Activated T-cell treated with anti-CD3 and anti-CD28 coated beads, Interleukin-2, amount 50 U/mL, for 72 hours (primary cell): ENCODE measurements around the gene BEND3. TPM values are rescaled to one million over a fixed set of nuclear protein-coding genes. Genes with fewer than 3 reads are reported as not detected.
"Not testable (repeated sequence)": the region's sequence is repeated elsewhere in the genome, so short reads cannot be mapped to it uniquely, and the experiment has no call there.

Experiments
- ATAC-seq, 2 donors: fragments of 150-1000 bp; cut with Tn5 transposase; replicated peaks in 1 of 2; 2 replicates each; pipeline ENCODE4 v1.10.0; 2021; ENCODE audit warnings: moderate library complexity in 2 of 2, mild to moderate bottlenecking in 1 of 2
- DNase-seq, 2 donors: peaks; one replicate each; pipeline ENCODE4 v3.0.0; 2021 to 2022; ENCODE audit warnings: mixed read lengths in 1 of 2
- H3K27ac Mint-ChIP-seq: one replicate; pipeline ENCODE4 v1.8.0; 2022; ENCODE audit warnings: mild to moderate bottlenecking, moderate library complexity, mixed read lengths
- H3K27me3 Mint-ChIP-seq: one replicate; pipeline ENCODE4 v1.8.0; 2022; ENCODE audit warnings: low read depth, mixed read lengths
- H3K36me3 Mint-ChIP-seq, 2 donors: one replicate each; pipeline ENCODE4 v1.8.0; 2022; ENCODE audit warnings: mixed read lengths in 2 of 2, mild to moderate bottlenecking in 1 of 2; ENCODE audit not compliant: insufficient read depth in 2 of 2
- H3K4me1 Mint-ChIP-seq: one replicate; pipeline ENCODE4 v1.8.0; 2022; ENCODE audit warnings: low read depth, mixed read lengths
- H3K4me3 Mint-ChIP-seq, 2 donors: one replicate each; pipeline ENCODE4 v1.8.0; 2022; ENCODE audit warnings: mild to moderate bottlenecking in 2 of 2, mixed read lengths in 2 of 2, moderate library complexity in 2 of 2
- H3K9me3 Mint-ChIP-seq, 2 donors: one replicate each; pipeline ENCODE4 v1.8.0; 2022; ENCODE audit warnings: mixed read lengths in 2 of 2
- total RNA-seq, 2 donors: library from RNA; stranded (reverse); gene quantifications; one replicate each; pipeline ENCODE4 v1.2.3, GENCODE V29; 2022

The BEND3 gene
- total RNA-seq, 2 donors from 2014 or later = 2.4 to 3.2 TPM

- DNase-seq (no peak), ATAC-seq (no peak)
- Mint-ChIP-seq H3K27me3 (no peaks in the 10 kb centered on the region), H3K36me3 (no peaks in the 10 kb centered on the region), H3K9me3 (no peaks in the 10 kb centered on the region), H3K27ac (no peak overlapping the region), H3K4me3 (no peak overlapping the region), H3K4me1 (peaks cover 8% of the 10 kb centered on the region)
Observed at GRCh38 chr6:107129370-107129925, 14.1 kb upstream of the BEND3 start.

GRCh38 chr6:107128577-107128976, 13.3 kb upstream of the BEND3 start:
- Mint-ChIP-seq H3K9me3 (no peaks in the 10 kb centered on the region), H3K27ac (no peak overlapping the region), H3K4me3 (no peak overlapping the region), H3K27me3 (no peaks in the 10 kb centered on the region), H3K4me1 (peaks cover 8% of the 10 kb centered on the region), H3K36me3 (no peaks in the 10 kb centered on the region)
- DNase-seq (no peak), ATAC-seq (no peak)

- ATAC-seq = no peak
Observed at GRCh38 chr6:107128175-107128574, 12.9 kb upstream of the BEND3 start.

GRCh38 chr6:107125771-107126170, 10.5 kb upstream of the BEND3 start:
- H3K4me3 Mint-ChIP-seq = no peak overlapping the region
- H3K27me3 Mint-ChIP-seq = no peaks in the 10 kb centered on the region
- H3K36me3 Mint-ChIP-seq = no peaks in the 10 kb centered on the region
- H3K9me3 Mint-ChIP-seq = no peaks in the 10 kb centered on the region
- ATAC-seq (no peak), DNase-seq (no peak)
- H3K4me1 Mint-ChIP-seq = peaks cover 8% of the 10 kb centered on the region
- H3K27ac Mint-ChIP-seq = no peak overlapping the region

More at GRCh38 chr6:107128175-107128574, 12.9 kb upstream of the BEND3 start:
- Mint-ChIP-seq H3K36me3 (no peaks in the 10 kb centered on the region), H3K27ac (no peak overlapping the region), H3K27me3 (no peaks in the 10 kb centered on the region), H3K4me3 (no peak overlapping the region), H3K4me1 (peaks cover 8% of the 10 kb centered on the region), H3K9me3 (no peaks in the 10 kb centered on the region)
- no peak for DNase-seq

GRCh38 chr6:107124934-107125348, 9.6 kb upstream of the BEND3 start:
- Mint-ChIP-seq H3K4me1 (peaks cover 8% of the 10 kb centered on the region), H3K4me3 (no peak overlapping the region), H3K27ac (no peak overlapping the region), H3K27me3 (no peaks in the 10 kb centered on the region), H3K36me3 (no peaks in the 10 kb centered on the region), H3K9me3 (no peaks in the 10 kb centered on the region)
- ATAC-seq (peak in 1 of 2 donors; percentile 43), DNase-seq (no peak)

- Mint-ChIP-seq H3K9me3 (no peaks in the 10 kb centered on the region), H3K27ac (no peak overlapping the region), H3K4me1 (peaks cover 8% of the 10 kb centered on the region), H3K36me3 (no peaks in the 10 kb centered on the region), H3K4me3 (no peak overlapping the region), H3K27me3 (no peaks in the 10 kb centered on the region)
- ATAC-seq = no peak
- DNase-seq = no peak
Observed at GRCh38 chr6:107123501-107123900, 8.2 kb upstream of the BEND3 start.

- Mint-ChIP-seq H3K4me1 (peaks cover 8% of the 10 kb centered on the region), H3K36me3 (no peaks in the 10 kb centered on the region), H3K9me3 (no peaks in the 10 kb centered on the region), H3K27ac (no peak overlapping the region), H3K4me3 (no peak overlapping the region), H3K27me3 (peaks cover 1% of the 10 kb centered on the region)
- DNase-seq (no peak), ATAC-seq (no peak)
Observed at GRCh38 chr6:107122748-107123147, 7.4 kb upstream of the BEND3 start.

- no peak overlapping the region for H3K4me3 Mint-ChIP-seq
- H3K36me3 Mint-ChIP-seq = no peaks in the 10 kb centered on the region
- no peaks in the 10 kb centered on the region for H3K9me3 Mint-ChIP-seq
- DNase-seq (no peak), ATAC-seq (no peak)
- no peak overlapping the region for H3K27ac Mint-ChIP-seq
- H3K4me1 Mint-ChIP-seq = peaks cover 9% of the 10 kb centered on the region
- peaks cover 7% of the 10 kb centered on the region for H3K27me3 Mint-ChIP-seq
Observed at GRCh38 chr6:107121964-107122495, 6.7 kb upstream of the BEND3 start.

- Mint-ChIP-seq H3K27me3 (peaks cover 15% of the 10 kb centered on the region), H3K27ac (no peak overlapping the region), H3K4me1 (peaks cover 17% of the 10 kb centered on the region), H3K4me3 (no peak overlapping the region), H3K36me3 (no peaks in the 10 kb centered on the region), H3K9me3 (no peaks in the 10 kb centered on the region)
- DNase-seq (no peak), ATAC-seq (no peak)
Observed at GRCh38 chr6:107121266-107121665, 6.0 kb upstream of the BEND3 start.

- H3K27ac Mint-ChIP-seq = no peak overlapping the region
- H3K36me3 Mint-ChIP-seq = peaks cover 0 to 1% of the 10 kb centered on the region in 2 donors
- no peaks in the 10 kb centered on the region for H3K9me3 Mint-ChIP-seq
- DNase-seq = no peak
- peaks cover 22% of the 10 kb centered on the region for H3K4me1 Mint-ChIP-seq
- ATAC-seq = no peak
- H3K27me3 Mint-ChIP-seq = peaks cover 18% of the 10 kb centered on the region
- no peak overlapping the region for H3K4me3 Mint-ChIP-seq
Observed at GRCh38 chr6:107120404-107120803, 5.1 kb upstream of the BEND3 start.

GRCh38 chr6:107118976-107119375, 3.7 kb upstream of the BEND3 start:
- ATAC-seq = no peak
- peaks cover 0 to 1% of the 10 kb centered on the region in 2 donors for H3K36me3 Mint-ChIP-seq
- H3K4me3 Mint-ChIP-seq = no peak overlapping the region
- peaks cover 14% of the 10 kb centered on the region for H3K4me1 Mint-ChIP-seq
- H3K27ac Mint-ChIP-seq = no peak overlapping the region
- H3K9me3 Mint-ChIP-seq = no peaks in the 10 kb centered on the region
- peaks cover 18% of the 10 kb centered on the region for H3K27me3 Mint-ChIP-seq
- no peak for DNase-seq

GRCh38 chr6:107118540-107118939, 3.2 kb upstream of the BEND3 start:
- not testable (repeated sequence) for H3K4me3 Mint-ChIP-seq, H3K36me3 Mint-ChIP-seq, DNase-seq, H3K9me3 Mint-ChIP-seq, H3K27ac Mint-ChIP-seq, ATAC-seq
- H3K27me3 Mint-ChIP-seq = peaks cover 18% of the 10 kb centered on the region
- peaks cover 18% of the 10 kb centered on the region for H3K4me1 Mint-ChIP-seq

GRCh38 chr6:107116931-107117330, 1.6 kb upstream of the BEND3 start:
- H3K27ac Mint-ChIP-seq = peak overlapping the region; percentile 54
- ATAC-seq (no peak), DNase-seq (no peak)
- no peaks in the 10 kb centered on the region for H3K9me3 Mint-ChIP-seq
- peaks cover 21% of the 10 kb centered on the region for H3K4me1 Mint-ChIP-seq
- H3K36me3 Mint-ChIP-seq = peaks cover 0 to 1% of the 10 kb centered on the region in 2 donors
- H3K27me3 Mint-ChIP-seq = peaks cover 18% of the 10 kb centered on the region
- peak overlapping the region; percentile 83 to 87 for H3K4me3 Mint-ChIP-seq

- peaks cover 18% of the 10 kb centered on the region for H3K27me3 Mint-ChIP-seq
- H3K27ac Mint-ChIP-seq = peak overlapping the region; percentile 38
- H3K36me3 Mint-ChIP-seq = peaks cover 0 to 1% of the 10 kb centered on the region in 2 donors
- H3K9me3 Mint-ChIP-seq = no peaks in the 10 kb centered on the region
- no peak for ATAC-seq
- H3K4me3 Mint-ChIP-seq = peak overlapping the region; percentile 83 to 87
- DNase-seq = peak; percentile 19 to 26
- peaks cover 21% of the 10 kb centered on the region for H3K4me1 Mint-ChIP-seq
Observed at GRCh38 chr6:107116328-107116892, 1.1 kb upstream of the BEND3 start.
